ENCODE results near the gene NPHP4. TPM values are rescaled to one million over a fixed set of nuclear protein-coding genes. Genes with fewer than 3 reads are reported as not detected.
"Not testable (repeated sequence)": the region's sequence is repeated elsewhere in the genome, so short reads cannot be mapped to it uniquely, and the experiment has no call there.

NPHP4 gene
- polyA plus RNA-seq, 3 donors, result 12.9 to 17.6 (median 14.4) TPM

DNA sequence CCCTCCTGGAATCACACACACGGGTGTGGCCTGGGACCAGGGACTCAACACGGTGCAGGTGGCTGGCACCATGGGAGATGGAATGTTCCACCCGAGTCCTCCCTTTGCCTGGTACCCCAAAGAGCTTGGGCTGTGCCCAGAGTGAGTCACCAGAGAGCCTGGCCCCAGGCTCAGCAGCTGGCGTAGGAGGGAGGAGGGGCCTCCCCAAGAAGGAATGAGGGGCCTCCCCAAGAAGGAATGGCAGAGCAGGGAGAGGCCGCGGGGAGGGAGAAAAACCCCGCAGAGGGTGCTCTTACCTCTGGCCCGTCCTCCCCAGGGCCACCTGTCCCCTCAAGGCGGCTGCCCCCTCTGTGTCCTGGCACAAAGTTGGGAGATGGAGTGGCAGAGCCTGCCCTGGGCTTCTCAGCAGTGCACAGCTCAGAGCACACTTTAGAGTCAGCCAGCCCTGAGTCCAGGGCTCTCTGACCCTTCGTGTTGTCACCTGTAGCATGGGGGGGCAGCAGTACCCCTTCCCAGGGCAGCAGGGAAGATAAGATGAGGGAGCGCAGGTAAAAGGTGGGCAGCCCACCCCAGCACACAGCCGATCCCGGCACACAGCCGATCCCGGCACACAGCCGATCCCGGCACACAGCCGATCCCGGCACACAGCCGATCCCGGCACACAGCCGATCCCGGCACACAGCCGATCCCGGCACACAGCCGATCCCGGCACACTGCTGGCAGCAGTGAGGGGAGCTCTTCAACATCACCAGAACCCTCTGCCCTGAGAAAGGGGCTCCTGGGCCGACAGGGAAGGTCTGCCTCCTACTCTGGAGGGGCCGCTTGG, 33.3 kb upstream of the NPHP4 start:
- DNase-seq, result no peak

DNA sequence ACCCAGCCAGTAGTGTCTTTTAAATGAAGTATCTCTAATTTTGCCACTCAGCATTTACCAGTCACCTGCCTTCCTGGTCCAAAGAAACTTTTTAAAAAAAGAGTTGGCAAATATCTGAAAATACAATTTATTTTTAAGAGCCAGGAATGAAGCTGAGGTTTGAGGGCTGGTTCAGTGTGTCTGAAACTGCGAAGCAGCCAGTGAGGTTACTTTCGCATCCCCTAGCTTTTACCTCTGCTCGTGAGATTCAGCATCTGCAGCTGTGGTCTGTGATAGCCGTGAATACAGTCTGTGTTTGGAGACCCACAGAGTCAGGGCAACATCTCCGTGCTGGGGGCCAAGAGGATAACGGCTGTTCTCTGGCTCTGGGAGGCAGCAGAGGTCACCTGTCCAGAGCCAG, 32.2 kb upstream of the NPHP4 start:
- no peak for DNase-seq

DNA sequence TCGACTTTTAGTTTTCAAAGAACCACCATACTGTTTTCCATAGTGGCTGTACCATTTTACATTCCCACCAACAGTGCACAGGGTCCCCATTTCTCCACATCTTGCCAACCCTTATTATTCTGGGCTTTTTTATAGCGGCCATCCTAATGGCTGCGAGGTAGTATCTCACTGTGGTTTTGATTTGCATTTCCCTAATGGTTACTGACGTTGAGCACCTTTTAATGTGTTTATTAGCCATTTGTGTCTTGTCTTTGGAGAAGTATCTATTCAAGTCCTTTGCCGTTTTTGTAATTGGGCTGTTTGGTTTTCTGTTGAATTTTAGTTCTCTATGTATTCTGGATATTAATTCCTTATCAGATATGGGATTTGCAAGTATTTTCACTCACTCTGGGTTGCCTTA, 31.1 kb upstream of the NPHP4 start:
- DNase-seq, result no peak

DNA sequence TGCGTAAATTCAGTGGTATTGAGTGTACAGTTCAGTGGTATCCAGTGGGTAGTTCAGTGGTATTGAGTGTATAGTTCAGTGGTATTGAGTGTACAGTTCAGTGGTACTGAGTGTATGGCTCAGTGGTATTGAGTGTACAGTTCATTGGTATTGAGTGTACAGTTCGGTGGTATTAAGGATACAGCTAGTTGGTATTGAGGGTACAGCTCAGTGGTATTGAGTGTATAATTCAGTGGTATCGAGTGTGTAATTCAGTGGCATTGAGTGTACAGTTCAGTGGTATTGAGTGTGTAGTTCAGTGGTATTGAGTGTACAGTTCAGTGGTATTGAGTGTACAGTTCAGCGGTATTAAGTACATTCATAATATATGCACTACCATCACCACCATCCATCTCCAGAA, 30.0 kb upstream of the NPHP4 start:
- DNase-seq, result no peak

DNA sequence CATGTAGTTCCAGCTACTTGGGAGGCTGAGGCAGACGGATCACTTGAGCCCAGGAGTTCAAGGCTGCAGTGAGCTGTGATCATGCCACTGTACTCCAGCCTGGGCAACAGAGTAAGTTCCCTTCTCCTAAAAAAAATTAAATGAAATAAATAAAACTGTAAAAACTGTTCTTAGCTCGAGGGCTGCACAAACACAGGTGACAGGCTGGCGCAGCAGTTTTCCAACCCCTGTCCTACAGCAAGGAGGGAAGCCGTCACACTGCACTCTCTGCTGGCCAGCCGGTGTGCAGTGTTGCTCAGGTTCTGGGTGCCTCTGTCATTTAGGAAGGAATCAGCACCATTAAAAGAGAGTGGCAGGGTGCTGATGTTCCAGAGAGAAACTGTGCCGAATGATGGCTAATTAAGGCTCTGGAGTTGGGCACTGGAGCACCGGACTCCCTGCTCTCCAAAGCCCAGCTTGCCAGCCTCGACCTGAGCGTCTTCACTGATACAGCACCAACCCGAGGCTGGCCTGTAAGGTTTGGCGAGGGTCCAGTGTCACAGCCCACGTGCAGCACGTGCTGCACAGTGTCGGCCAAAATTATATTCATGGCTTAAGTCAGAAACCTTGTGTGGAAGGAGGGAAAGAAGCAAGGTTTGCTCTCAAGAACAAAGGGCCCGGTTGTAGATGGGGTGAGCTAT, 27.1 kb upstream of the NPHP4 start:
- no peak for DNase-seq

DNA sequence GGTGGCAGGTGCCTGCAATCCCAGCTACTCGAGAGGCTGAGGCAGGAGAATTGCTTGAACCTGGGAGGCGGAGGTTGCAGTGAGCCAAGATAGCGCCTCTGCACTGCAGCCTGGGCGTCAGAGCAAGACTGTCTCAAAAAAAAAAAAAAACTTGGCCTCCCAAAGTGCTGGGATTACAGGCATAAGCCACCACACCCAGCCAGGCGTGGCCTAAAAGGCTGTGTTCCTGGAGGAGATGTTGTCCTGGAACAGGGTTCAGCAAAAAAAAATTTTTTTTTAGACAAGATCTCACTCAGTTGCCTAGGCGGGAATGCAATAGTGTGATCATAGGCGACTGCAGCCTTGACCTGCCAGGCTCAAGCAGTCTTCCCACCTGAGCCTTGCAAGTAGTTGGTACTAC, 25.4 kb upstream of the NPHP4 start:
- not testable (repeated sequence) for DNase-seq

DNA sequence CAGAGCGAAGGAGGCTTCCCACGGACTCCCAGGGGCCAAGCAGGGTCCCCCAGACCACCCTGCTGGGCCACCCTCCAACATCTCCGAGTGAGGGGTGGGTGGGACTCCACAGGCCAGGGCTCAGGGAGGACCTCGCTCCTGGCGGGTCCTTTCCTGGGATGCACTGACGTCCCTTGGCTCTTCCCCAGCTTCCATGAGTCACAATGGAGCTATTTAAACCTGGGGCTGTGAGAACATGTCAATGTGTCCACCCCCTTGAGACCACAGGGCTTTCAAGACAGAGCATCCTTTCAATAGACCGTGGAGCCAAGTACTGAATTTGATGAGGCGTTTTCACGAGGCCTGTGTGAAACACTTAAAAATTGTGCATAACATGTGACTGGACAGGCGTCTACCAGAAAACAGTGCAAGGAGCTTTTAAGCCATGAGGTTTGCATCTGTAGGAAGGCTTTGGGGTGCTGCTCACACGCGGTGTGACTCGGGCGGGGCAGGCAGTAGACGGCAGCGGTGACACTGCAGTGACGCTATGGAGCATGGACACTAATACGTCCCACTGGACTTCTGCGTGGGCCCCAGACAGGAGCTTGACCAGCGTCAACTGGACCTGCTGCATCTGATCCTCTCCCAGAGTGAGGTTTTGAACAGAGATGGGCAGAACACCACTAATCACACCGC, 24.1 kb upstream of the NPHP4 start:
- DNase-seq, result no peak

DNA sequence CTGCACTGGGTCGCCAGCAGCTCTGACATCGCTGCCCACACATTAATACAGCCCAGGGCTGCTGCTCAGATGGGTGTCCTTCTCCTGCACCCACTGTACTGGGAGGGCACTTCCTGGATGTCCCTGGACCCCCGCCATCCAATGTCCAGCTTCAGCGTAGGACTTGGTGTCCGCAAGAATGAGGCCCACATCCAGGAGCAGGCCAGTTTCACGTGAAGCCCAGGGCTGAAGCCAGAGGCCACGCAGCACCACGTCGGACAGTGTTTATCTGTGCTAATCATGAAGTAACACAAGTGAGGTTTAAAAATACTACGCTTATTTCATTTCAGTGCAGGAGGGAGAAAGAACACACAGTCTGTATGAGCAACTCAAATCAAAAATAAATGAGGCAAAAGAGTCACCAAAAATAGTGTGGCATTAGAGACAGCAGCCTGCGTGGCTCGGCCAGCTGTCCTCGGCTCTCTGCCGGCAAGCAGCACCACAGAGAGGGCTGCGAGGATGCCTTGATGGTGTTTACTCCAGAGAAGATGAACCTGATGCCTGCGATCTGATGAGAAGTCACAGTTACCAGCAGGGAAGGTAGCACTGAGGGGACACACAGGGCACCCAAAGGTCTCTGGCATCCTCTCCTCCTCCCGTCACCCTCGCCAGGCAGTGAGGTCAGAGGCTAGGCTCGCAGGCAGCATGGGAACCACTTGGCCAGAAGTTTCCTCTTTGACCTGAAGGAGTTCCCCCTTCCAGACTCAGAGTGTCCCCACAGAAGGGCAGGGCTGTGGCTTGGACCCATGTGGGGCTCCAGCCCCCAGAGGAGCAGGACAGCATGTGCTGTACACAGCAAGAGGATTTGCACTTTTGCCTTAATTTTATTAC, 22.1 kb upstream of the NPHP4 start:
- no peak for DNase-seq

DNA sequence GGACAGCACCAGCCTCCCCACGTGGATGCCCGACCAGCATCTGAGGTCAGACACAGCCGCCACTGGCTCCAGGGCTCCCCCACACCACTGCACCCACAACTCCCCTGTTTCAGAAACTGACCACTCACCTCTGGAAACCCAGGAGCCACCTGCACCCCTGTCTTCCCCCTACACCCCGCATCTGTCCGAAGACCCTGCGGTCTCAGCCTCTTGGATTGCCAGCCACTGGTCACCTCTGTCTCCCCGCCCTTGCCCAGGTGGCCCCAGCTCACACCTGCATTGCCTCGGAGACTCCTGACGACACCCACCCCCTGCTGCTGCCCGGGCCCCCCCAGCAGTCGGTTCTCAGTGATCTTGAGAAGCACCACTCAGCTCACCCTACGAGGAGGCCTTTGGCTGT, 21.3 kb upstream of the NPHP4 start:
- DNase-seq, result no peak

DNA sequence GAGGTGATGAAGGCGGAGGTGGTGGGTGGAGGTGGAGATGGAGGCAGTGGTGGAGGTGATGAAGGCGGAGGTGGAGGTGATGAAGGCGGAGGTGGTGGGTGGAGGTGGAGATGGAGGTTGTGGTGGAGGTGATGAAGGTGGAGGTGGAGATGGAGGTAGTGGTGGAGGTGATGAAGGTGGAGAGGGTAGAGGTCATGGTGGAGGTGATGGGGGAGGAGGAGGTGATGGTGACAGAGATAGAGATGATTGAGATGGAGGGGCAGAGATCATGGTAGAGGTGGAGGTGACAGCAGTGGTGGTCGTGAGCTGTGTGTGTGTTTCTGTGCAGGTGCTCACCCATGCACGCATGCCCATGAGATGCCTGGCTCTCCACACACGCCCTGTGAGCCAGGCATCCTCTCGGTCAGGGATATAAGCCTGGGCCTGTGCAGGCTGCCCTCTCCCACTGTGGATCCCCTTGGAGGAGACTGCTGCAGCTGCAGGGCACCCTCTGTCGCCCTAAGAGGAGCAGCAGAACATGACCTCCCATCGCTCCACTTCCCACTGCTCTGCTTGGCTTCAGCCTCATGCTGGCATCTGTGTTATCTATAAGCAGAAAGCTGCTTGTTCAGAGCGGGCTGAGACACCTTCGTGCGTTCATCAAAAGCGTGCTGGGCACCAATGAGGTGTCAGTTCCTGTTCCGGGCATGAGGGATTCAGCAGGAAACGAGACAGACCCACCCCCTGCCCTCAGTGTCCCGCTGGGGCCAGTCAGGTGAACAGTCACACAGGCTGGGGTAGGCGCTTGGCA, 20.5 kb upstream of the NPHP4 start:
- no peak for DNase-seq

DNA sequence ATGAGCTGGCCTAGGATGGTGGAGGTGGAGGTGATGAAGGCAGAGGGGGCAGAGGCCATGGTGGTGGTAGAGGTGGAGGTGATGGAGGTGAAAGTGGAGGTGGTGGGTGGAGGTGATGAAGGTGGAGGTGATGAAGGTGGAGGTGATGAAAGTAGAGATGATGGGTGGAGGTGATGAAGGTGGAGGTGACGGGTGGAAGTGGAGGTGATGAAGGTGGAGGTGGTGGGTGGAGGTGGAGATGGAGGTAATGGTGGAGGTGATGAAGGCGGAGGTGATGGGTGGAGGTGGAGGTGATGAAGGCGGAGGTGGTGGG, 19.7 kb upstream of the NPHP4 start:
- DNase-seq, result no peak

DNA sequence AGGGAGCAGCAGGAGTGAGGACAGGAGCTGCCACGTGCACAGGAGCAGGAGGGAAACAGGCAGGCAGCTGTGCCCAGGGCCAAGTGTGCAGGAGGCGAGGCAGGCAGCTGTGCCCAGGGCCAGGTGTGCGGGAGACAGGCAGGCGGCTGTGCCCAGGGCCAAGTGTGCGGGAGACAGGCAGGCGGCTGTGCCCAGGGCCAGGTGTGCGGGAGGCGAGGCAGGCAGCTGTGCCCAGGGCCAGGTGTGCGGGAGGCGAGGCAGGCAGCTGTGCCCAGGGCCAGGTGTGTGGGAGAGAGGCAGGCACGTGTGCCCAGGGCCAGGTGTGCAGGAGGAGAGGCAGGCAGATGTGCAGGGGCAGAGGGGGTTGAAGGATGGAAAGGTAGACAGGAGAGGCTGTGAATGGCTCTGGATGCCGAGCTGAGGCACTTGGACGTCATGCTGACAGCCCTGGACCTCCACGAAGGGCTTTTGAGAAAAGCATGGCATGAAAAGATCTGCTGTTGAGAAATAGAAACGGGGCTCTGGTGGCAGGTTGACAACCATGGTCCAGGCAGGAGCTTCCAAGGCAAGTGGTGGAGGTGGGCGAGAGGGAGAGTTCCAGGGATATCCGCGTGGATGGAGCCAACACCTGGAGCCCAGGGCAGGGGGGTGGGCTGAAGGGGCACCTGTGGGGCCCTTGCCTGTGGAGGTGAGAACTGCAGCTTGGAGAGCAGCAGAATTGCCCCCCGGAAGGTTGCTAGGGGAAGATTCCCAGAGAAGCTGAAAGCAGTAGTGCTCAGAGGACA, 19.1 kb upstream of the NPHP4 start:
- DNase-seq, result no peak

DNA sequence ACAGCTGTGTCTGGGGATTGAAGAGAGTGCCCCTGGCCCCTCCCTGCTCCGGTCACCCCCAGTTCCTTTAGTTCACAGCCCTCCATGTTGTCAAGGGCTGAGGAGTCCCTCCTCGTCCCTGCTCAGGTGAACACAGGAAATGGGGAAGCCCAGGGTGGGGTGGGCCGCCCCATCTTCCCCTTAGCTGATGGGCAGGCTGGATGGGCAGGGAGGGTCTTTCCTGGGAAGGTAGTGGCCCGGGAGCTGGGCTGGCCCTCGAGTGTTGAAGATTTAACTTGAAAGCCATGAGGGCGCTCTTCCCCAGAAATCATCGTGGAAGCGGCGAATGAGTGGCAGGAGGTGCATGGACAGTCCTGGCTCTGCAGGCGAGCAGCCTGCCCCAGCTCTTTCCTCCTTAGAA, 18.3 kb upstream of the NPHP4 start:
- DNase-seq, result no peak

DNA sequence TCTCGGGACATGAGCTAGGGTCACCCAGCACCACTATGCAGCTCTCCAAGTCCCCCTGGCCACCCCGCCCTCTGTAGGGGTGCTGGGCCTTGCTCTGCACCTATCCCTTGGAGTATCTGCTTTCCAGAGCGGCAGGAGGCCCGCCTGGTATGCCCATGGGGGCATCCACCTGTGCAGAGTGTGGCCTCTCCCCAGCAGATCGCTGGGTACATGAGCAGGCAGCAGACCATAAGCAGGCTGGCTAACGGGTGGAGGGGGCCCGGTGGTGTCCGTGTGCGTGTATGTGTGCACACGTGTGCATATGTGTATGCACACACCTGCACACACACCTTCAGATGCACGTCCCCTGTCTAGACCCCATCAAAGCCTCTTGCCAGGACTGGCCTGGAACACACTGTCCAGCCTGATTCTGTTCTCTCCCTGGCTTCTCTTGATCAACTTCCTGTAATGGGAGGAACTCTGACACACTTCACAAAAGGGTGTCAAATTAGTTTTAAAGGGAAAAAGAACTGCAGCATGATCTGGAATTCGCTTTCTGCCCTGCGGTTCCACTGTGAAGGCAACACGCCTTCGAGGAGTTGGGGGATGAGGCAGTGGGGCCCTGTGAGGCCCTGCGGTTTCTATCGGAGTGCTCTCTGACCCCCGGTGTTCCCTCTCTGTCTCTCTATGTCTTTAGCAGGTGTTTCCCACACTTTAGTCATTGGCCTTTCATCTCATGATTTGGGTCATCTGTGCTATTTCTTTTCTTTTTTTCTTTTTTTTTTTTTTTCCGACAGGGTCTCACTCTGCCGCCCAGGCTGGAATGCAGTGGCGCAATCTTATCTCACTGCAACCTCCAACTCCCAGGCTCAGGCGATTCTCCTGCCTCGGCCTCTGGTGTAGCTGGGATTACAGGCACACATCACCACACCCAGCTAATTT, 17.2 kb upstream of the NPHP4 start:
- DNase-seq, result no peak

DNA sequence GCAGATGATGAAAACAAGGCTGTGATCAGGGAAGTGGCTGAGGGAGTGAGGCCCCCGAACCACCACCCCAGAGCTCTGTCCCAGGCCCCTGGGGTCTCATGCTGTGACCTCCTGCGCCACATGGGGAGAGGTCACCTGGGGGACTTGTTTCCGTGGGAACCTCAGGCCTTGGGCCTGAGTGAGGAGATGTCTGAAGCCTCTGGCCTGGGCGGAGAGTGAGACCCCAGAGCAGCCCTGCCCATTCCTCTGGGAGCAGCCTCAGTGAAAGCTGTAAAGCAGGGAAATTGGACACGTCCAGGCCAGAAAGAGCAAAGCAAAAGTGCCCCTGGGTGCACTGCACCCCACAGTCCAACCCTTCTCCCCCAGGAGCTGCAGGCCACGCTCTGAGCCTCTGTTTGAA, 16.5 kb upstream of the NPHP4 start:
- no peak for DNase-seq

DNA sequence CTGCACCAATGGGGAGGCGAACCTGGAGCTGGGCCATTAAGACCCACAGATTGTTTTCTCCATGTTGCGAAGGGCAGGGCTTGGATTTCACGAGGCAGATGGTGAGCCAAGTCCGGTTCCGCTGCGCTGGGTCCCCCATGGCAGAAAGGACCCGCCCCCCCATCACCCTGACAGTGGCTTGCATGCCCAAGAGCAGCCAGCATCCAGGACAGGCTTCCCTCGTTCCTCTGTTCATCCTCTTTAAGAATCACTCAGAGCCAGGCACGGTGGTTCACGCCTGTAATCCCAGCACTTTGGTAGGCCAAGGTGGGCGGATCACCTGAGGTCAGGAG, 15.8 kb upstream of the NPHP4 start:
- no peak for DNase-seq

DNA sequence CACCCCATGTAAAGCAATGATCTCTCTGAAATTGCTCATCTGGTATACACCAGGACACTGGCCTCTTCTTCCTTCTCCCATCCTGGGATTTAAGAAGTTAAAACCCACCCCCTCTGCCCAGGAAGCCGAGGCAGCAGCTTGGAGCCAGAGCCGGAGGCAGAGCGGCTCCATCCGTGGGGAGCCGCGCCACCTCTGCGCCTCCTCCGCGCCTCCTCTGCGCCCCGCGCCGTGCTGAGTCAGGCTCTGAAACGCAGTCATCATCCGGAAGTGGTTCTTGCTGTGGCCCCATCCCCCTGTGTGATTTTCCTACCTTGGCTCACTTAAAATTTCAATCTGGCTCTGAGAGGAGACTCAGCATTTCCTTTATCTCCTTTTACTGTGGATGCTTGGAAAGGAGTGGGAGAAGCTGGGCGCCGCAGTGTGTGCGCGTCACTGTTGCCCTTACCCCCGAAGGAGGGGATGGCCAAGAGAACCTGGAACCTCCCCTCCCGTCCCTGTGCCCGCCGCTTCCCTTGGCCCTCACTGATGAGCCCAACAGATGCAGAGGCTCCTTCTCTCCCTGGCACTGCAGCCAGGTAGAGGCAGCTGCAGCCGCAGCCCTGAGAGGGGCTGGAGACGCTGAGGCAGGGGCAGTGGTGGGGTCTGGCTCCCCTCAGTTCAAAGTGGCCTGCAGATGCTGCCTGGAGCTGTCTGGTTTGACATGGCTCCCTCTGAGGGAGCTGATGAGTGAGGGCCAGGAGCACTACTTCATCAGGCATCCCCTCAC, 15.3 kb upstream of the NPHP4 start:
- no peak for DNase-seq

DNA sequence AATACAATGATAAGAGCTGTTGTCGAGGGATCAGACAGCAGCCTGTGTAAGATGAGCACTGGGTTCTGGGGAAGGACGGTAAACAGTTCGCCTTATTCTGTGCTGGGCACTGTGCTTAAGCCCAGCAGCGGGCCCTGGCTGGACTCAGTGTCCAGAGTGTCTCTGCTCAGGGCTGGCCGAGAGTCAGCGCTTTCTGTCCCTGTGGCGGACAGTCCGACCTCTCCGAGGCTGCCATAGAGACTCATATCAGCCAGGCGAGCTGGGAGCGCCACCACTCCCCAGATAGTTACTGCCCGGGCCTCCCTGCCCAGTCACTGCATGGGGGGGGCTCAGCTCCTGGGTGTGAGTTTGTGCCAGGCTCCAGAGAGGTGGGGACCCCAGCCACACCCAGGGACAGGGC, 14.7 kb upstream of the NPHP4 start:
- no peak for DNase-seq
